HepG2 (cell line): ENCODE results near the gene KIF1B. TPM values are rescaled to one million over a fixed set of nuclear protein-coding genes. Genes with fewer than 3 reads are reported as not detected.

Source experiments
- AGO2 ChIP-seq: fragments of 200-400 bp; formaldehyde crosslinking; optimal IDR thresholded peaks from 2 replicates; pipeline ENCODE3; 2017; ENCODE audit warnings: mild to moderate bottlenecking, low read depth, low read length, moderate library complexity
- ATF7-NPFF ChIP-seq: sonication (generic); formaldehyde crosslinking; IDR thresholded peaks from 2 replicates; pipeline ENCODE4 v1.8.1; 2023; ENCODE audit warnings: mild to moderate bottlenecking, low read depth, missing genetic modification reagents, moderate library complexity
- CREB1 ChIP-seq, 2 experiments: fragments of 450-650 bp in 1 of 2; IDR thresholded peaks; 2 replicates each; pipeline ENCODE4 v1.6.1; 2016 to 2017; ENCODE audit warnings: control low read depth in 1 of 2, mild to moderate bottlenecking in 1 of 2, missing compliant biosample characterization in 1 of 2, missing genetic modification characterization in 1 of 2
- DNMT1 ChIP-seq: sonication (generic); formaldehyde crosslinking; IDR thresholded peaks from 2 replicates; pipeline ENCODE4 v1.5.1; 2020; ENCODE audit warnings: mild to moderate bottlenecking, missing genetic modification reagents
- FOXO1 ChIP-seq: sonication (generic); formaldehyde crosslinking; IDR thresholded peaks from 2 replicates; pipeline ENCODE4 v1.4.0; 2020; ENCODE audit warnings: missing genetic modification reagents
- MATR3 ChIP-seq: sonication (generic); formaldehyde crosslinking; IDR thresholded peaks from 2 replicates; pipeline ENCODE4 v1.4.0; 2020; ENCODE audit warnings: missing genetic modification reagents
- NKX3-1 ChIP-seq: sonication (generic); formaldehyde crosslinking; IDR thresholded peaks from 2 replicates; pipeline ENCODE4 v1.5.0; 2020; ENCODE audit warnings: missing genetic modification reagents
- SNAI1 ChIP-seq: sonication (generic); formaldehyde crosslinking; IDR thresholded peaks from 2 replicates; pipeline ENCODE4 v1.5.0; 2020; ENCODE audit warnings: mild to moderate bottlenecking, missing genetic modification reagents, borderline replicate concordance
- SP1 ChIP-seq, 2 experiments: fragments of 450-650 bp in 1 of 2; sonication (generic) in 1 of 2; formaldehyde crosslinking in 1 of 2; IDR thresholded peaks; 2 replicates each; pipeline versions ENCODE4 v1.4.0 to v1.6.1; 2016 to 2020; ENCODE audit warnings: missing genetic modification reagents in 1 of 2
- SRY ChIP-seq: sonication (generic); formaldehyde crosslinking; IDR thresholded peaks from 2 replicates; pipeline ENCODE4 v1.8.0; 2022; ENCODE audit warnings: mild to moderate bottlenecking, missing genetic modification reagents
- ZIK1 ChIP-seq: sonication (generic); formaldehyde crosslinking; IDR thresholded peaks from 2 replicates; pipeline ENCODE4 v1.5.0; 2020; ENCODE audit warnings: mild to moderate bottlenecking, low read depth, missing genetic modification reagents, borderline replicate concordance
- ZNF274 ChIP-seq: sonication (generic); formaldehyde crosslinking; IDR thresholded peaks from 2 replicates; pipeline ENCODE4 v1.5.1; 2020; ENCODE audit warnings: mild to moderate bottlenecking, missing genetic modification reagents
- ZNF44 ChIP-seq: sonication (generic); formaldehyde crosslinking; IDR thresholded peaks from 2 replicates; pipeline ENCODE4 v1.5.1; 2020; ENCODE audit warnings: mild to moderate bottlenecking, missing genetic modification reagents
- ZNF550 ChIP-seq: sonication (generic); formaldehyde crosslinking; IDR thresholded peaks from 2 replicates; pipeline ENCODE4 v1.4.0; 2020; ENCODE audit warnings: mild to moderate bottlenecking, missing genetic modification reagents, borderline replicate concordance
- ZNF570 ChIP-seq: sonication (generic); formaldehyde crosslinking; IDR thresholded peaks from 2 replicates; pipeline ENCODE4 v1.4.0; 2020; ENCODE audit warnings: mild to moderate bottlenecking, missing genetic modification reagents, borderline replicate concordance
- ZNF879 ChIP-seq: sonication (generic); formaldehyde crosslinking; IDR thresholded peaks from 2 replicates; pipeline ENCODE4 v1.8.1; 2023; ENCODE audit warnings: missing genetic modification reagents
- polyA plus RNA-seq, 8 experiments: library from polyadenylated mRNA; depleted of rRNA in 3 of 8; stranded (reverse) in 7 of 8; unstranded in 1 of 8; fragments of >200 nt; fragmentation: Illumina TruSeq in 4 of 8; extraction: Trizol in 4 of 8; gene quantifications; 2 replicates each; pipeline versions ENCODE4 v1.2.1 to v1.2.3, GENCODE V29; 2011 to 2016; ENCODE audit warnings: low read depth in 4 of 8, missing spikeins in 1 of 8, mixed read lengths in 1 of 8; ENCODE audit not compliant: insufficient read depth in 1 of 8
- total RNA-seq, 5 experiments: library from RNA; depleted of rRNA; stranded (reverse); fragments of >200 nt; fragmentation: Illumina TruSeq; extraction: Trizol; gene quantifications; 2 replicates each; pipeline ENCODE4 v1.2.3, GENCODE V29; 2016; ENCODE audit warnings: low read depth in 1 of 5
- TF ChIP-seq, protein P1 (sequence below): sonication (generic); formaldehyde crosslinking; IDR thresholded peaks from 2 replicates; pipeline ENCODE4 v1.4.0; 2020; ENCODE audit warnings: mild to moderate bottlenecking, missing genetic modification reagents
- TF ChIP-seq, protein P2 (sequence below): sonication (generic); formaldehyde crosslinking; IDR thresholded peaks from 2 replicates; pipeline ENCODE4 v1.4.0; 2020; ENCODE audit warnings: low read depth, mild to moderate bottlenecking, missing genetic modification reagents
- TF ChIP-seq, protein P3 (sequence below): sonication (generic); formaldehyde crosslinking; IDR thresholded peaks from 2 replicates; pipeline ENCODE4 v1.4.0; 2020; ENCODE audit warnings: mild to moderate bottlenecking, low read depth, missing genetic modification reagents
- TF ChIP-seq, protein P4 (sequence below): sonication (generic); formaldehyde crosslinking; IDR thresholded peaks from 2 replicates; pipeline ENCODE4 v1.4.0; 2020; ENCODE audit warnings: mild to moderate bottlenecking, missing genetic modification reagents

Gene KIF1B
- total and polyA plus RNA-seq, 2 of the 13 experiments (the other 11 are each of a cell fraction or from before 2014, with no cell fraction given) = 26.7 to 32.5 TPM

DNA sequence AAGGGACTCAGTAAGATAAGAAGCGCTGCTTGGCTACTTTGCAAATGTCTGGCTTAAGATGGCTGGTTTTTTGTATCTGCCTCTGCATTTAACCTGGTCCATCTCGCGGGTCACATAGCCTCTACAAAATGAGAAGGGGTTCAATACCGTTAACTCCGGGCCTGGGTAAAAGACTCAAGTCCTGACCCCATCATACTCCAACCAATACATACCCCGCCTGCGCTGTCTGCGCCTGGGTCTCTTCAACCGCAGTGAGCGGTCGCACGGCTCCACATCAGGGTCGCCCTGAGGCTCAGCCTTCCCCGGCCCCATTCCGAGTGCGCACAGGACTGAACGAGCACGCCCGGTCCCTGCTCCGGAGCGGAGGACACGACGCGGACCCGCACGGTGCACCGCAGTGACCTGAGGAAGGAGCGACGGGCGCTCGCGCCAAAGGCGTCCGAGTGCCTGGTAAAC lies 187.9 kb downstream of the KIF1B start (continued):
- TF ChIP-seq SP1 (IDR thresholded peaks at IDR 0.05) = no peak
- no peak for TF ChIP-seq SP1 (CRISPR knock-in tag; IDR thresholded peaks at IDR 0.05)
- TF ChIP-seq ZNF274 = peak; percentile 86
- TF ChIP-seq, protein P1, sequence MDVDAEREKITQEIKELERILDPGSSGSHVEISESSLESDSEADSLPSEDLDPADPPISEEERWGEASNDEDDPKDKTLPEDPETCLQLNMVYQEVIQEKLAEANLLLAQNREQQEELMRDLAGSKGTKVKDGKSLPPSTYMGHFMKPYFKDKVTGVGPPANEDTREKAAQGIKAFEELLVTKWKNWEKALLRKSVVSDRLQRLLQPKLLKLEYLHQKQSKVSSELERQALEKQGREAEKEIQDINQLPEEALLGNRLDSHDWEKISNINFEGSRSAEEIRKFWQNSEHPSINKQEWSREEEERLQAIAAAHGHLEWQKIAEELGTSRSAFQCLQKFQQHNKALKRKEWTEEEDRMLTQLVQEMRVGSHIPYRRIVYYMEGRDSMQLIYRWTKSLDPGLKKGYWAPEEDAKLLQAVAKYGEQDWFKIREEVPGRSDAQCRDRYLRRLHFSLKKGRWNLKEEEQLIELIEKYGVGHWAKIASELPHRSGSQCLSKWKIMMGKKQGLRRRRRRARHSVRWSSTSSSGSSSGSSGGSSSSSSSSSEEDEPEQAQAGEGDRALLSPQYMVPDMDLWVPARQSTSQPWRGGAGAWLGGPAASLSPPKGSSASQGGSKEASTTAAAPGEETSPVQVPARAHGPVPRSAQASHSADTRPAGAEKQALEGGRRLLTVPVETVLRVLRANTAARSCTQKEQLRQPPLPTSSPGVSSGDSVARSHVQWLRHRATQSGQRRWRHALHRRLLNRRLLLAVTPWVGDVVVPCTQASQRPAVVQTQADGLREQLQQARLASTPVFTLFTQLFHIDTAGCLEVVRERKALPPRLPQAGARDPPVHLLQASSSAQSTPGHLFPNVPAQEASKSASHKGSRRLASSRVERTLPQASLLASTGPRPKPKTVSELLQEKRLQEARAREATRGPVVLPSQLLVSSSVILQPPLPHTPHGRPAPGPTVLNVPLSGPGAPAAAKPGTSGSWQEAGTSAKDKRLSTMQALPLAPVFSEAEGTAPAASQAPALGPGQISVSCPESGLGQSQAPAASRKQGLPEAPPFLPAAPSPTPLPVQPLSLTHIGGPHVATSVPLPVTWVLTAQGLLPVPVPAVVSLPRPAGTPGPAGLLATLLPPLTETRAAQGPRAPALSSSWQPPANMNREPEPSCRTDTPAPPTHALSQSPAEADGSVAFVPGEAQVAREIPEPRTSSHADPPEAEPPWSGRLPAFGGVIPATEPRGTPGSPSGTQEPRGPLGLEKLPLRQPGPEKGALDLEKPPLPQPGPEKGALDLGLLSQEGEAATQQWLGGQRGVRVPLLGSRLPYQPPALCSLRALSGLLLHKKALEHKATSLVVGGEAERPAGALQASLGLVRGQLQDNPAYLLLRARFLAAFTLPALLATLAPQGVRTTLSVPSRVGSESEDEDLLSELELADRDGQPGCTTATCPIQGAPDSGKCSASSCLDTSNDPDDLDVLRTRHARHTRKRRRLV (CRISPR knock-in tag) = 0 out of 2 replicates have a peak, but pooled peaks have one; percentile 54
- peak; percentile 1; the same call in 1 of the 2 replicates for TF ChIP-seq ZIK1 (CRISPR knock-in tag)
- TF ChIP-seq, protein P2, sequence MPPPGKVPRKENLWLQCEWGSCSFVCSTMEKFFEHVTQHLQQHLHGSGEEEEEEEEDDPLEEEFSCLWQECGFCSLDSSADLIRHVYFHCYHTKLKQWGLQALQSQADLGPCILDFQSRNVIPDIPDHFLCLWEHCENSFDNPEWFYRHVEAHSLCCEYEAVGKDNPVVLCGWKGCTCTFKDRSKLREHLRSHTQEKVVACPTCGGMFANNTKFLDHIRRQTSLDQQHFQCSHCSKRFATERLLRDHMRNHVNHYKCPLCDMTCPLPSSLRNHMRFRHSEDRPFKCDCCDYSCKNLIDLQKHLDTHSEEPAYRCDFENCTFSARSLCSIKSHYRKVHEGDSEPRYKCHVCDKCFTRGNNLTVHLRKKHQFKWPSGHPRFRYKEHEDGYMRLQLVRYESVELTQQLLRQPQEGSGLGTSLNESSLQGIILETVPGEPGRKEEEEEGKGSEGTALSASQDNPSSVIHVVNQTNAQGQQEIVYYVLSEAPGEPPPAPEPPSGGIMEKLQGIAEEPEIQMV = 0 out of 2 replicates have a peak, but pooled peaks have one; percentile 85
- peak; percentile 75 for TF ChIP-seq AGO2
- TF ChIP-seq ZNF550 = 0 out of 2 replicates have a peak, but pooled peaks have one; percentile 78
- TF ChIP-seq, protein P3, sequence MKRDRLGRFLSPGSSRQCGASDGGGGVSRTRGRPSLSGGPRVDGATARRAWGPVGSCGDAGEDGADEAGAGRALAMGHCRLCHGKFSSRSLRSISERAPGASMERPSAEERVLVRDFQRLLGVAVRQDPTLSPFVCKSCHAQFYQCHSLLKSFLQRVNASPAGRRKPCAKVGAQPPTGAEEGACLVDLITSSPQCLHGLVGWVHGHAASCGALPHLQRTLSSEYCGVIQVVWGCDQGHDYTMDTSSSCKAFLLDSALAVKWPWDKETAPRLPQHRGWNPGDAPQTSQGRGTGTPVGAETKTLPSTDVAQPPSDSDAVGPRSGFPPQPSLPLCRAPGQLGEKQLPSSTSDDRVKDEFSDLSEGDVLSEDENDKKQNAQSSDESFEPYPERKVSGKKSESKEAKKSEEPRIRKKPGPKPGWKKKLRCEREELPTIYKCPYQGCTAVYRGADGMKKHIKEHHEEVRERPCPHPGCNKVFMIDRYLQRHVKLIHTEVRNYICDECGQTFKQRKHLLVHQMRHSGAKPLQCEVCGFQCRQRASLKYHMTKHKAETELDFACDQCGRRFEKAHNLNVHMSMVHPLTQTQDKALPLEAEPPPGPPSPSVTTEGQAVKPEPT (CRISPR knock-in tag) = peak; percentile 66; the same call in 1 of the 2 replicates
- TF ChIP-seq DNMT1 (CRISPR knock-in tag) = peak; percentile 86
- 0 out of 2 replicates have a peak, but pooled peaks have one; percentile 13 for TF ChIP-seq FOXO1 (CRISPR knock-in tag)
- TF ChIP-seq NKX3-1 (CRISPR knock-in tag) = 0 out of 2 replicates have a peak, but pooled peaks have one; percentile 55
- TF ChIP-seq ZNF570 (CRISPR knock-in tag) = 0 out of 2 replicates have a peak, but pooled peaks have one; percentile 3
- 0 out of 2 replicates have a peak, but pooled peaks have one; percentile 5 for TF ChIP-seq ZNF44 (CRISPR knock-in tag)
- no peak for TF ChIP-seq CREB1 (IDR thresholded peaks at IDR 0.05)
- peak; percentile 33; the same call in 1 of the 2 replicates for TF ChIP-seq CREB1 (CRISPR knock-in tag; IDR thresholded peaks at IDR 0.05)
- no peak for TF ChIP-seq ZNF879 (CRISPR knock-in tag)
- TF ChIP-seq SNAI1 (CRISPR knock-in tag) = no peak
- TF ChIP-seq ATF7-NPFF = no peak
- 0 out of 2 replicates have a peak, but pooled peaks have one; percentile 7 for TF ChIP-seq SRY (CRISPR knock-in tag)
- TF ChIP-seq, protein P4, sequence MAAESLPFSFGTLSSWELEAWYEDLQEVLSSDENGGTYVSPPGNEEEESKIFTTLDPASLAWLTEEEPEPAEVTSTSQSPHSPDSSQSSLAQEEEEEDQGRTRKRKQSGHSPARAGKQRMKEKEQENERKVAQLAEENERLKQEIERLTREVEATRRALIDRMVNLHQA (CRISPR knock-in tag) = no peak
- 0 out of 2 replicates have a peak, but pooled peaks have one; percentile 69 for TF ChIP-seq MATR3 (CRISPR knock-in tag)
